Pancreas (tissue), 10 donors: ENCODE measurements around the gene GLOD4. TPM values are rescaled to one million over a fixed set of nuclear protein-coding genes. Genes with fewer than 3 reads are reported as not detected.

ENCODE experiments used
- ATAC-seq, 4 donors: fragments of 200-7000 bp; cut with Tn5 transposase; one replicate each; pipeline versions ENCODE4 v1.8.0 to v1.9.1; 2020; ENCODE audit warnings: mild to moderate bottlenecking in 4 of 4, moderate library complexity in 4 of 4
- DNase-seq, 6 donors: peaks; one replicate each; pipeline ENCODE4 v3.0.0-alpha.2; 2020
- FAIRE-seq: peaks from 2 replicates; lab custom pipeline; 2012; peaks lifted over from hg19 to GRCh38; lab: Jason Lieb, UNC
- H3K27ac ChIP-seq, 4 donors: fragments of 200-600 bp; sonication (generic); 1 replicate in 3 of 4; 2 replicates in 1 of 4; pipeline versions ENCODE4 v1.5.0 to v1.8.0; 2020
- H3K27me3 ChIP-seq, 4 donors: fragments of 200-600 bp; one replicate each; pipeline ENCODE4 v1.8.0; 2021
- H3K36me3 ChIP-seq, 3 donors: fragments of 200-600 bp; sonication (generic) in 1 of 3; one replicate each; pipeline versions ENCODE4 v1.5.0 to v1.8.0; 2020 to 2021
- H3K4me1 ChIP-seq, 3 donors: fragments of 200-600 bp; one replicate each; pipeline ENCODE4 v1.8.0; 2021
- H3K4me3 ChIP-seq, 4 donors: fragments of 200-600 bp; sonication (generic) in 2 of 4; one replicate each; pipeline versions ENCODE4 v1.5.0 to v1.8.0; 2020 to 2021
- H3K9me3 ChIP-seq, 4 donors: fragments of 200-600 bp; one replicate each; pipeline ENCODE4 v1.8.0; 2021
- WGBS, 2 donors: extraction: QIAGEN DNeasy Blood & Tissue Kit; methylation state at CpG; one replicate each; pipeline ENCODE4 v1.1.7; 2013; 5-methylcytosine and 5-hydroxymethylcytosine counted together
- intact Hi-C, 3 donors: fragments of 100-400 bp; cut with DNase I; formaldehyde crosslinking; loops; one replicate each; pipeline versions ENCODE4 v1.11.1 to v1.14.2; 2022
- polyA plus RNA-seq, 2 donors: library from polyadenylated mRNA; stranded (reverse); fragments of 200-250 nt; gene quantifications; one replicate each; pipeline ENCODE4 v1.2.3, GENCODE V29; 2013
- total RNA-seq, 6 donors: library from RNA; stranded (reverse); fragmentation: NEBNext Ultra II Directional in 4 of 6; extraction: Animal tissue kit (Norgen Biotek cat#: 25700) in 4 of 6; gene quantifications; one replicate each; pipeline versions ENCODE4 v1.2.1 to v1.2.4, GENCODE V29; 2021 to 2023
- TF ChIP-seq, protein P1 (sequence below), 4 donors: fragments of 200-600 bp; sonication (generic) in 3 of 4; IDR thresholded peaks; one replicate each; pipeline versions ENCODE4 v1.5.0 to v1.8.0; 2021; ENCODE audit warnings: antibody characterized with exemption in 4 of 4
- donor health status: healthy with polysubstance abuse.
- donor health status: DM: no; HTN: no; CAD: no; lungs with moderate emphysema.
- donor health status: DM: no; HTN: no; CAD: no.
- donor health status: control.
- donor health status: control.
- donor health status: Bipolar disorder and iron deficiency.
- donor health status: DM: yes; HTN: yes; CAD: no.
- donor health status: DM: no; HTN: no; CAD: no.
- donor health status: DM: no; HTN: no; CAD: no.
- donor health status: DM: yes; HTN: yes; CAD: no.

GLOD4 gene
- total and polyA plus RNA-seq, 8 donors, result 18.7 to 36.8 (median 28.0) TPM

DNA sequence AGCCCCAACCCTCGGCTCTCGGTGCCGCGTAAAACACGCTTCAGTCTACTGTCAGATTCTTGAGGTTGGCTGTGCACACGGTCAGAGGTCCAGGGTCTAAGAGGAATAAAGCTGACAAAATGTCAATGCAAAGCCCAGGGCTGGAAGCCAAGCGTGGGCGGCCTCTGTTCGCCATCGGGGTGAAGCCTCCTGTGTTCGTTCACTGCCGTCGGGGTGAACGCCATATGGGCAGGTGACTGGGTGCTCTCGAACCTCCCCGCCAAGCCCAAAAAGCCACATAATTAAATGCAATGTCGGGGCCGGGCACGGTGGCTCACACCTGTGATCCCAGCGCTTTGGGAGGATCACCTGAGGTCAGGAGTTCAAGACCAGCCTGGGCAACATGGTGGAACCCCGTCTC is 44.7 kb upstream of the GLOD4 start:
- Histone ChIP-seq H3K27me3 (no peaks in the 10 kb centered on the region), H3K4me3 (no peak overlapping the region), H3K9me3 (no peaks in the 10 kb centered on the region), H3K27ac (no peak overlapping the region), H3K36me3 (peaks cover 0 to 14% (median 0%) of the 10 kb centered on the region in 3 donors), H3K4me1 (no peaks in the 10 kb centered on the region)
- no peak for DNase-seq
- ATAC-seq, result no peak
- intact Hi-C loops, result no loop called here
- TF ChIP-seq, protein P1, sequence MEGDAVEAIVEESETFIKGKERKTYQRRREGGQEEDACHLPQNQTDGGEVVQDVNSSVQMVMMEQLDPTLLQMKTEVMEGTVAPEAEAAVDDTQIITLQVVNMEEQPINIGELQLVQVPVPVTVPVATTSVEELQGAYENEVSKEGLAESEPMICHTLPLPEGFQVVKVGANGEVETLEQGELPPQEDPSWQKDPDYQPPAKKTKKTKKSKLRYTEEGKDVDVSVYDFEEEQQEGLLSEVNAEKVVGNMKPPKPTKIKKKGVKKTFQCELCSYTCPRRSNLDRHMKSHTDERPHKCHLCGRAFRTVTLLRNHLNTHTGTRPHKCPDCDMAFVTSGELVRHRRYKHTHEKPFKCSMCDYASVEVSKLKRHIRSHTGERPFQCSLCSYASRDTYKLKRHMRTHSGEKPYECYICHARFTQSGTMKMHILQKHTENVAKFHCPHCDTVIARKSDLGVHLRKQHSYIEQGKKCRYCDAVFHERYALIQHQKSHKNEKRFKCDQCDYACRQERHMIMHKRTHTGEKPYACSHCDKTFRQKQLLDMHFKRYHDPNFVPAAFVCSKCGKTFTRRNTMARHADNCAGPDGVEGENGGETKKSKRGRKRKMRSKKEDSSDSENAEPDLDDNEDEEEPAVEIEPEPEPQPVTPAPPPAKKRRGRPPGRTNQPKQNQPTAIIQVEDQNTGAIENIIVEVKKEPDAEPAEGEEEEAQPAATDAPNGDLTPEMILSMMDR (IDR thresholded peaks at IDR 0.05), result no peak
- WGBS, 2 donors, result 92 to 94% methylated on average over 21 of the region's 21 CpGs
- FAIRE-seq, result no peak

DNA sequence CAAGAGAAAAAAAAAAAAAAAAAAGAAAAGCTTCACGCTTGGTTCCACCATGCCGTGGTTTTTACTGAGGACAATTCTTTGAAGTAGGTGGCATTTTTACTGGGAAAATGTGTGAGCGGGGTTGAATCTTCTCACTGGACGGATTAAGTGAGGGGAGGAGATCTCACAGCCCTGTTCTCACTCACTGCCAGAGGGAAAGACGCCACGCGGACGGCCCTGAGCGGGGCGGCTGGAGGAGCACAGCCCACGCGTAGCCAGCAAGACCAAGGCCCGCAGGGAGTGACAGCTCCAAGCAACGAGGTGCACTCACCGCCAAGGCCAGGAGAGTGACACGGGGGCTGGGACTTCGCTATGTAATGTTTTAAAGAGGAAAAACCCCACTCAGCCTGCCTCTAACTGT is 43.1 kb upstream of the GLOD4 start:
- FAIRE-seq, result no peak
- 73 to 81% methylated on average over 17 of the region's 17 CpGs for WGBS, 2 donors
- no peaks in the 10 kb centered on the region for H3K27me3 ChIP-seq
- no peaks in the 10 kb centered on the region for H3K9me3 ChIP-seq
- peak in 2 of 4 donors; percentile 12 to 25 for ATAC-seq
- no peak overlapping the region for H3K4me3 ChIP-seq
- TF ChIP-seq, protein P1 (IDR thresholded peaks at IDR 0.05), result no peak
- H3K4me1 ChIP-seq, result no peaks in the 10 kb centered on the region
- H3K36me3 ChIP-seq, result peaks cover 0 to 14% (median 0%) of the 10 kb centered on the region in 3 donors
- intact Hi-C loops, result no loop called here
- H3K27ac ChIP-seq, result no peak overlapping the region
- no peak for DNase-seq

DNA sequence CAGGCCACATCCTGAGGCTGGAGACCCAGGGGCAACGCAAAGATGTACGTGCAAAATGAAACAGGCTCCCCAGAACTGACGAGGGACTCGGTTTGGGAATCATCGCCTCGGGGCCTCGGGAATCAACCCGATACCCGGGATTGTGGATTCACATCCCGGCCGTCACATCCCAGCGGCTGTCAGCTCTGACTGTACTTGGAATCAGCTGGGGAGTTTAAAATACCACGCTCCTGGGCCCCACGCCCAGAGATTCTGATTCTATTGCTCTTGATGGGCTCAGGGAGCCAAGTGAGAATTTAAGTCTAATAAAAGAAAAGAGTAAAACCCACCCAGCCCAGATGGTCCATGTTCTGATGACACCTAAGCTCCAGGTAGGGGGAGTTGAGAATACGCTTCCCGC is 42.3 kb upstream of the GLOD4 start:
- no peak for FAIRE-seq
- WGBS, 2 donors, result 96 to 99% methylated on average over 16 of the region's 16 CpGs
- no peaks in the 10 kb centered on the region for H3K9me3 ChIP-seq
- H3K27me3 ChIP-seq, result no peaks in the 10 kb centered on the region
- ATAC-seq, result no peak
- DNase-seq, result no peak
- intact Hi-C loops, result no loop called here
- H3K4me1 ChIP-seq, result no peaks in the 10 kb centered on the region
- H3K4me3 ChIP-seq, result no peak overlapping the region
- H3K27ac ChIP-seq, result no peak overlapping the region
- H3K36me3 ChIP-seq, result peaks cover 0 to 14% (median 0%) of the 10 kb centered on the region in 3 donors
- TF ChIP-seq, protein P1 (IDR thresholded peaks at IDR 0.05), result no peak

DNA sequence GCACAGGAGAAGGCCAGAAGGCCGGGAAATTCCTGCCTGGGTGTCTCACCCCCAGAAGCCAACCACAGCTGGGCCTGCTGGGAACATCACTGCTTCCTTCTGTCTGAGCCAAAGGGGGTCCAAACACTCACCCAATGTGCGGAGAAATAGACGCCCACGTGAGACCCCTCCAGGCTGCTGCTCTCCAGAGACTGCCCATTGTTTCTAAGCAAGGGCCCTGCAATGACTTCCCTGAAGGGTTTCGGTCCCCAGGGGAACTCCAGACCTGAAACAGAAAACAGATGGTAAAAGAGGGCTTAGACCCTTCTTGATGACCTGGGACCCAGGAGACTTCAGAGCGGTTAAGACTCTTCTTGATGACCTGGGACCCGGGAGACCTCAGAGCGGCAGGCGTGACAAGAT is 41.4 kb upstream of the GLOD4 start:
- no peaks in the 10 kb centered on the region for H3K4me1 ChIP-seq
- intact Hi-C loops, result no loop called here
- no peaks in the 10 kb centered on the region for H3K9me3 ChIP-seq
- peaks cover 0 to 15% (median 0%) of the 10 kb centered on the region in 3 donors for H3K36me3 ChIP-seq
- FAIRE-seq (no peak), DNase-seq (no peak), ATAC-seq (no peak)
- H3K4me3 ChIP-seq, result no peak overlapping the region
- no peaks in the 10 kb centered on the region for H3K27me3 ChIP-seq
- no peak overlapping the region for H3K27ac ChIP-seq
- WGBS, 2 donors, result 89 to 94% methylated on average over 9 of the region's 9 CpGs
- TF ChIP-seq, protein P1 (IDR thresholded peaks at IDR 0.05), result no peak

- Histone ChIP-seq H3K27ac (no peak overlapping the region), H3K9me3 (no peaks in the 10 kb centered on the region), H3K36me3 (peaks cover 0 to 22% (median 0%) of the 10 kb centered on the region in 3 donors), H3K27me3 (no peaks in the 10 kb centered on the region), H3K4me1 (no peaks in the 10 kb centered on the region), H3K4me3 (no peak overlapping the region)
- 92 to 94% methylated on average over 19 of the region's 19 CpGs for WGBS, 2 donors
- ATAC-seq, result no peak
- intact Hi-C loops, result no loop called here
- FAIRE-seq, result no peak
- peak in 1 of 6 donors; percentile 3 for DNase-seq
- TF ChIP-seq, protein P1 (IDR thresholded peaks at IDR 0.05), result no peak
These were observed 37.2 kb upstream of the GLOD4 start for GRCh38 chr17:819251-819650.
